GM23248 (cell line): Measurements from ENCODE around the gene WRAP53. TPM values are rescaled to one million over a fixed set of nuclear protein-coding genes. Genes with fewer than 3 reads are reported as not detected.

Experiments
- DNase-seq: peaks from one replicate; pipeline ENCODE4 v3.0.0-alpha.2; 2015
- H2AFZ ChIP-seq: fragments of 200-600 bp; sonication (generic); 2 replicates; pipeline ENCODE4 v1.6.1; 2016; ENCODE audit warnings: antibody characterized with exemption
- H3F3A ChIP-seq: fragments of 200-600 bp; sonication (generic); 2 replicates; pipeline ENCODE4 v1.6.1; 2016; ENCODE audit warnings: mild to moderate bottlenecking, antibody characterized with exemption, mixed run types; ENCODE audit not compliant: insufficient read depth
- H3K27ac ChIP-seq: fragments of 200-600 bp; sonication (generic); 2 replicates; pipeline ENCODE4 v1.5.1; 2016; ENCODE audit warnings: mild to moderate bottlenecking
- H3K27me3 ChIP-seq: fragments of 200-600 bp; sonication (generic); replicated peaks from 2 replicates; pipeline ENCODE4 v1.6.1; 2016; ENCODE audit warnings: mild to moderate bottlenecking; ENCODE audit not compliant: insufficient read depth
- H3K36me3 ChIP-seq: fragments of 200-600 bp; sonication (generic); 2 replicates; pipeline ENCODE4 v1.6.1; 2016; ENCODE audit warnings: low read depth, mild to moderate bottlenecking
- H3K4me1 ChIP-seq: fragments of 200-600 bp; sonication (generic); 2 replicates; pipeline ENCODE4 v1.6.1; 2016; ENCODE audit warnings: mild to moderate bottlenecking; ENCODE audit not compliant: insufficient read depth
- H3K4me2 ChIP-seq: fragments of 200-600 bp; sonication (generic); one replicate; pipeline ENCODE4 v1.6.1; 2016; ENCODE audit warnings: mild to moderate bottlenecking; ENCODE audit not compliant: unreplicated experiment
- H3K4me3 ChIP-seq: fragments of 200-600 bp; sonication (generic); 2 replicates; pipeline ENCODE4 v1.5.1; 2016; ENCODE audit warnings: mild to moderate bottlenecking
- H3K79me2 ChIP-seq: fragments of 200-600 bp; sonication (generic); 2 replicates; pipeline ENCODE4 v1.6.1; 2016; ENCODE audit warnings: mild to moderate bottlenecking; ENCODE audit not compliant: insufficient read depth
- H3K9ac ChIP-seq: fragments of 200-600 bp; sonication (generic); 2 replicates; pipeline ENCODE4 v1.6.1; 2016; ENCODE audit warnings: mild to moderate bottlenecking
- H3K9me2 ChIP-seq: fragments of 200-600 bp; sonication (generic); 2 replicates; pipeline ENCODE4 v1.6.1; 2016; ENCODE audit warnings: mixed run types, mild to moderate bottlenecking, moderate library complexity; ENCODE audit not compliant: insufficient read depth
- H3K9me3 ChIP-seq: fragments of 200-600 bp; sonication (generic); one replicate; pipeline ENCODE4 v1.6.1; 2017; ENCODE audit warnings: low read depth
- H4K20me1 ChIP-seq: fragments of 200-600 bp; sonication (generic); 2 replicates; pipeline ENCODE4 v1.6.0; 2016; ENCODE audit not compliant: insufficient read depth
- EZH2 ChIP-seq: fragments of 200-600 bp; sonication (generic); IDR thresholded peaks from 2 replicates; pipeline ENCODE4 v1.6.1; 2018; ENCODE audit warnings: antibody characterized with exemption, mild to moderate bottlenecking; ENCODE audit not compliant: insufficient read depth, poor library complexity, severe bottlenecking
- EZH2phosphoT487 ChIP-seq: fragments of 200-600 bp; sonication (generic); IDR thresholded peaks from 2 replicates; pipeline ENCODE4 v1.6.1; 2018; ENCODE audit warnings: antibody characterized with exemption, moderate library complexity, mild to moderate bottlenecking, low read depth; ENCODE audit not compliant: insufficient read depth
- WGBS, 2 experiments: methylation state at CpG; one replicate each; pipeline ENCODE4 v1.1.6; 2015 to 2017; ENCODE audit warnings: low lambda C conversion rate in 2 of 2, low coverage in 1 of 2; ENCODE audit errors: missing lambda C conversion rate in 2 of 2; 5-methylcytosine and 5-hydroxymethylcytosine counted together
- in situ Hi-C: fragments of 300-500 bp; cut with MboI; formaldehyde crosslinking; loops from 2 replicates; pipeline ENCODE4 v1.15.0; 2020
- polyA plus RNA-seq: library from polyadenylated mRNA; unstranded; fragments of >200 nt; fragmentation: Nextera tagmentation; extraction: Ambion mirVana; gene quantifications from 2 replicates; pipeline ENCODE4 v1.2.1, GENCODE V29; 2016
- total RNA-seq: library from RNA; depleted of rRNA; stranded (reverse); fragments of >200 nt; shearing (Covaris generic); gene quantifications from 2 replicates; pipeline ENCODE4 v1.2.3, GENCODE V29; 2014

WRAP53 gene
- total and polyA plus RNA-seq, 2 experiments from 2014 or later = 5.9 to 13.1 TPM

GRCh38 chr17:7688808-7689316 is 585 bp downstream of the WRAP53 start:
- H3K36me3 ChIP-seq = no peaks in the 10 kb centered on the region
- H3K9me3 ChIP-seq = no peaks in the 10 kb centered on the region
- peak; percentile 32 for DNase-seq
- H3K9me2 ChIP-seq = no peaks in the 10 kb centered on the region
- 8 to 13% methylated on average over 13 of the region's 13 CpGs for WGBS, 2 experiments
- peak overlapping the region; percentile 88 for H3K9ac ChIP-seq
- peaks cover 48% of the 10 kb centered on the region for H3K79me2 ChIP-seq
- H3K27me3 ChIP-seq = no peaks in the 10 kb centered on the region
- H3K4me2 ChIP-seq = peak overlapping the region; percentile 93
- peaks cover 23% of the 10 kb centered on the region for H3K4me1 ChIP-seq
- no peaks in the 10 kb centered on the region for H4K20me1 ChIP-seq
- H2AFZ ChIP-seq = peak overlapping the region; percentile 85
- peaks cover 30% of the 10 kb centered on the region for H3F3A ChIP-seq
- in situ Hi-C loops = no loop called here
- TF ChIP-seq EZH2 = no peak
- no peak for TF ChIP-seq EZH2phosphoT487
- H3K27ac ChIP-seq = peak overlapping the region; percentile 57
- H3K4me3 ChIP-seq = peak overlapping the region; percentile 84

GRCh38 chr17:7695586-7695985 is 7.3 kb downstream of the WRAP53 start:
- no peaks in the 10 kb centered on the region for H3K9me3 ChIP-seq
- no peak for TF ChIP-seq EZH2phosphoT487
- TF ChIP-seq EZH2 = no peak
- H3K9me2 ChIP-seq = no peaks in the 10 kb centered on the region
- H3K79me2 ChIP-seq = peaks cover 5% of the 10 kb centered on the region; the same call in 1 of the 2 replicates
- H3K27me3 ChIP-seq = no peaks in the 10 kb centered on the region
- H3K9ac ChIP-seq = no peak overlapping the region
- H3K27ac ChIP-seq = no peak overlapping the region
- no peaks in the 10 kb centered on the region for H4K20me1 ChIP-seq
- no peak overlapping the region for H3K4me3 ChIP-seq
- no peaks in the 10 kb centered on the region for H3K4me1 ChIP-seq
- H2AFZ ChIP-seq = no peak overlapping the region
- peaks cover 3% of the 10 kb centered on the region; the same call in 1 of the 2 replicates for H3K36me3 ChIP-seq
- no peaks in the 10 kb centered on the region for H3F3A ChIP-seq
- 87 to 97% methylated on average over 10 of the region's 10 CpGs for WGBS, 2 experiments
- no peak overlapping the region for H3K4me2 ChIP-seq
- in situ Hi-C loops = no loop called here
- DNase-seq = no peak

DNA sequence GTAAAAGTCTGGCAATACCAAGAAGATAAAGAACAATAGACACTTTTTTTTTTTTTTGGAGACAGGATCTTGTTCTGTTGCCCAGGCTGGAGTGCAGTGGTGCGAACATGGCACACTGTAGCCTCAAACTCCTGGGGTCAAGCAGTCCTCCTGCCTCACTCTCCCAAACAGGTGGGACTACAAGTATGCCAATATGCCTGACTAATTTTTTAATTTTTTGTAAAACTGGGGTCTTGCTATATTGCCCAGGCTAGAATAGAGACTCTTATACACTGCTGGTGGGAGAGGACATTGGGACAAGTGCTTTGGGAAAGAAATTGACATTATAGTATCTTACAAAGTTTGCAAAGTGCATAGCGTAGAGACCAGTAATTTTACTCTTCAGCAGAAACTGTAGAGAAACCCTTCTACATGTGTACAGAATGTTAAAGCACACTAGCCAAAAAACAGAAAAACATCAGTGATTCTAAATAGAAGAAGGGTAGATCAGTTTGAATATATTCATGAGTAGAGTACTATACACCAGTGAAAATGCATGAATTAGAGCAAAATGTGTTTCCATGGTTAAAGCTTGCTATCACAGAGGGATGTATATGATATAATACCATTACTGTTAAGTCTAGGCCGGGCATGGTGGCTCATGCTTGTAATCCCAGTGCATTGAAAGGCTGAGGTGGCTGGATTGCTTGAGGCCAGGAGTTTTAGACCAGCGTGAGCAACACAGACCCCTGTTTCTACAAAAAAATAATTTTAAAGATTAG is 9.7 kb downstream of the WRAP53 start:
- no peak overlapping the region for H3K9ac ChIP-seq
- peaks cover 3% of the 10 kb centered on the region; the same call in 1 of the 2 replicates for H3K36me3 ChIP-seq
- in situ Hi-C loops = no loop called here
- H3K4me1 ChIP-seq = no peaks in the 10 kb centered on the region
- H3K27me3 ChIP-seq = no peaks in the 10 kb centered on the region
- H2AFZ ChIP-seq = no peak overlapping the region
- no peak for DNase-seq
- no peaks in the 10 kb centered on the region for H3K9me2 ChIP-seq
- no peaks in the 10 kb centered on the region for H3K9me3 ChIP-seq
- no peak overlapping the region for H3K27ac ChIP-seq
- 96 to 98% methylated on average over 4 of the region's 4 CpGs for WGBS, 2 experiments
- H4K20me1 ChIP-seq = no peaks in the 10 kb centered on the region
- H3F3A ChIP-seq = no peaks in the 10 kb centered on the region
- TF ChIP-seq EZH2 = no peak
- TF ChIP-seq EZH2phosphoT487 = no peak
- no peak overlapping the region for H3K4me3 ChIP-seq
- H3K4me2 ChIP-seq = no peak overlapping the region
- H3K79me2 ChIP-seq = no peaks in the 10 kb centered on the region

DNA sequence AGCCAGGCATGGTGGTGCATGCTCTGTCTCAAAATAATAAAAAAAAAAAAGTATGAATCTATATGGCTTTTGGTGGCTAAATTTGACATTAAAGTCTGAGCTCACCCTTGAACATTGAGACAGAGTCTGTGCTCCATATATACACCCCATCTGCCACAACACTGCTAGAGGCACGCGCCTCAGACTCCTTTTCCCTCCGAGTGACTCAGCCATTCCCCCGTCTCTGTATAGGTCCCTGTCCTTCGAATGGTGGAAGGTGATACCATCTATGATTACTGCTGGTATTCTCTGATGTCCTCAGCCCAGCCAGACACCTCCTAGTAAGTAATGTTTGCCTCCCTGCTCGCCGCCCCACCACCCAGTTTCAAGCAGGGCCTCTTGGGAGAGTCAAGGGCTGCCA is 12.2 kb downstream of the WRAP53 start:
- 94 to 96% methylated on average over 7 of the region's 7 CpGs for WGBS, 2 experiments
- TF ChIP-seq EZH2 = no peak
- TF ChIP-seq EZH2phosphoT487 = no peak
- Histone ChIP-seq H3K9me3 (no peaks in the 10 kb centered on the region), H3K36me3 (peaks cover 3% of the 10 kb centered on the region; the same call in 1 of the 2 replicates), H3K4me1 (peaks cover 12% of the 10 kb centered on the region), H3K4me2 (no peak overlapping the region), H3K4me3 (no peak overlapping the region), H3K79me2 (no peaks in the 10 kb centered on the region), H4K20me1 (no peaks in the 10 kb centered on the region), H2AFZ (no peak overlapping the region), H3K27me3 (peaks cover 5% of the 10 kb centered on the region; the same call in 1 of the 2 replicates), H3K9ac (no peak overlapping the region), H3K27ac (no peak overlapping the region), H3F3A (no peaks in the 10 kb centered on the region), H3K9me2 (no peaks in the 10 kb centered on the region)
- DNase-seq = no peak
- in situ Hi-C loops = no loop called here
